Measurements from ENCODE around the gene EXOC8. TPM values are rescaled to one million over a fixed set of nuclear protein-coding genes. Genes with fewer than 3 reads are reported as not detected.

The EXOC8 gene
- total RNA-seq, 1 experiment from 2014 or later: 12.7 TPM

- no peak for DNase-seq (ENCODE audit: low read depth, low spot score)
- Histone ChIP-seq H3K4me1 (ENCODE audit: control insufficient read depth in 1 of 2, insufficient read depth in 2 of 2, low read length in 2 of 2) (peaks cover 0 to 3% of the 10 kb centered on the region in 2 experiments; a peak in 2 of 4 replicates), H4K20me1 (ENCODE audit: insufficient read depth) (no peaks in the 10 kb centered on the region), H3K27me3 (ENCODE audit: insufficient read depth, low read length) (no peaks in the 10 kb centered on the region), H3K9me3 (ENCODE audit: control insufficient read depth in 1 of 2, insufficient read depth in 1 of 2, low read depth in 1 of 2, low read length in 2 of 2) (no peaks in the 10 kb centered on the region), H2AFZ (ENCODE audit: low read depth, low read length, poor library complexity, severe bottlenecking) (no peak overlapping the region), H3K4me2 (ENCODE audit: low read length) (no peak overlapping the region), H3K9me2 (ENCODE audit: insufficient read depth) (no peaks in the 10 kb centered on the region), H3K9ac (ENCODE audit: low read length) (no peak overlapping the region), H3K79me2 (ENCODE audit: insufficient read depth, low read length) (no peaks in the 10 kb centered on the region), H3K4me3 (replicated peaks in 1 of 2; ENCODE audit: low read depth in 1 of 2, low read length in 2 of 2) (no peak overlapping the region), H3K36me3 (ENCODE audit: control insufficient read depth in 1 of 2, insufficient read depth in 2 of 2, low read length in 2 of 2) (no peaks in the 10 kb centered on the region), H3K27ac (ENCODE audit: low read depth, low read length) (no peak overlapping the region)
- RAD21 ChIA-PET (ENCODE audit: low non-redundant PET in 1 of 2, low total read pairs in 2 of 2, uncharacterized antibody in 2 of 2, unreplicated experiment in 2 of 2): no interaction called here
- no peak for TF ChIP-seq POLR2AphosphoS5 (IDR thresholded peaks at IDR 0.05; ENCODE audit: low read depth, low read length)
- no peak for TF ChIP-seq POLR2A (IDR thresholded peaks at IDR 0.05; ENCODE audit: borderline replicate concordance, extremely low read depth, insufficient read depth, insufficient read length)
- TF ChIP-seq CEBPB (IDR thresholded peaks at IDR 0.05; ENCODE audit: low read depth): no peak
- no peak for TF ChIP-seq EGR1 (IDR thresholded peaks at IDR 0.05; ENCODE audit: low read depth)
- no peak for TF ChIP-seq ATF3 (IDR thresholded peaks at IDR 0.05)
- TF ChIP-seq REST (IDR thresholded peaks at IDR 0.05; ENCODE audit: low read depth): no peak
- no peak for TF ChIP-seq CBX3 (IDR thresholded peaks at IDR 0.05; ENCODE audit: low read depth)
- TF ChIP-seq EZH2 (IDR thresholded peaks at IDR 0.05): no peak
- no peak for TF ChIP-seq ELF1 (IDR thresholded peaks at IDR 0.05; ENCODE audit: borderline replicate concordance, low read depth)
- TF ChIP-seq TCF7L2 (IDR thresholded peaks at IDR 0.05; ENCODE audit: borderline replicate concordance, extremely low read depth, insufficient read depth, insufficient read length): no peak
- no peak for TF ChIP-seq EZH2phosphoT487 (IDR thresholded peaks at IDR 0.05; ENCODE audit: borderline replicate concordance)
- TF ChIP-seq FOSL1 (IDR thresholded peaks at IDR 0.05; ENCODE audit: low read depth): no peak
- TF ChIP-seq CTCF (IDR thresholded peaks at IDR 0.05 in 2 of 3, conservative IDR thresholded peaks at IDR 0.05 in 1 of 3; ENCODE audit: borderline replicate concordance in 1 of 3, insufficient read depth in 1 of 3, low read depth in 2 of 3, low read length in 2 of 3): no peak
- TF ChIP-seq SIN3A (IDR thresholded peaks at IDR 0.05; ENCODE audit: low read depth): no peak
- intact Hi-C loops (cut with micrococcal nuclease): no loop called here
- POLR2A ChIA-PET: no interaction called here
- BruUV-seq (replicated peaks): no TSS peak
- ATAC-seq: no peak
- CTCF ChIA-PET: no interaction called here
Measured at GRCh38 chr1:231313661-231314060, 24.0 kb downstream of the EXOC8 start.

Measured in HCT116 (cell line).